Endothelial cell of umbilical vein (primary cell): ENCODE measurements around the gene THSD4. TPM values are rescaled to one million over a fixed set of nuclear protein-coding genes. Genes with fewer than 3 reads are reported as not detected.

Experiments
- BruUV-seq: library from RNA; stranded (reverse); fragments of 400-500 nt; replicated peaks from 2 replicates; lab custom pipeline; 2021; lab: Mats Ljungman, UMichigan
- CTCF ChIA-PET: fragments of 300-600, 350-600 bp; sonication (Branson Sonifier 250); formaldehyde crosslinking; loops from one replicate; lab custom pipeline; 2021; ENCODE audit warnings: antibody characterized with exemption, inconsistent platforms; lab: Charles Lee
- POLR2A ChIA-PET: fragments of 300-600, 350-600 bp; sonication (Branson Sonifier 250); formaldehyde crosslinking; loops from one replicate; lab custom pipeline; 2021; ENCODE audit warnings: antibody characterized with exemption, inconsistent platforms; lab: Charles Lee
- DNase-seq: peaks from one replicate; pipeline ENCODE4 v3.0.0-alpha.2; 2011; ENCODE audit warnings: low read depth, low spot score
- FAIRE-seq: peaks from 2 replicates; lab custom pipeline; 2011; peaks lifted over from hg19 to GRCh38; lab: Jason Lieb, UNC
- H2AFZ ChIP-seq: 2 replicates; pipeline ENCODE4 v1.6.0; 2012; ENCODE audit warnings: low read depth, low read length, control low read depth, inconsistent platforms
- H3K27ac ChIP-seq: 2 replicates; pipeline ENCODE4 v1.5.1; 2011; ENCODE audit warnings: low read depth, mild to moderate bottlenecking, control low read depth, low read length, moderate library complexity; ENCODE audit not compliant: insufficient read depth
- H3K27me3 ChIP-seq, 2 experiments: 2 replicates each; pipeline versions ENCODE4 v1.6.0 to v1.6.1; 2011; ENCODE audit warnings: low read length in 2 of 2, mixed read lengths in 1 of 2; ENCODE audit not compliant: control insufficient read depth in 2 of 2, insufficient read depth in 2 of 2
- H3K36me3 ChIP-seq, 2 experiments: 2 replicates in 1 of 2; 3 replicates in 1 of 2; pipeline ENCODE4 v1.5.1; 2011; ENCODE audit warnings: low read length in 2 of 2, mild to moderate bottlenecking in 1 of 2, moderate library complexity in 1 of 2; ENCODE audit not compliant: control insufficient read depth in 2 of 2, insufficient read depth in 2 of 2; ENCODE audit errors: extremely low read depth in 1 of 2
- H3K4me1 ChIP-seq: 3 replicates; pipeline ENCODE4 v1.5.1; 2011; ENCODE audit warnings: mild to moderate bottlenecking, low read length; ENCODE audit not compliant: control insufficient read depth, insufficient read depth; ENCODE audit errors: extremely low read depth
- H3K4me2 ChIP-seq: 2 replicates; pipeline ENCODE4 v1.6.1; 2011; ENCODE audit warnings: low read length, control low read depth, mixed read lengths; ENCODE audit not compliant: insufficient read depth
- H3K4me3 ChIP-seq, 3 experiments: fragments of 200-600 bp in 1 of 3; sonication (generic), shearing (Covaris generic) in 1 of 3; replicated peaks in 1 of 3; 2 replicates each; pipeline ENCODE4 v1.5.1; 2011 to 2016; ENCODE audit warnings: control low read depth in 3 of 3, low read length in 3 of 3, mild to moderate bottlenecking in 2 of 3, inconsistent platforms in 1 of 3, low read depth in 1 of 3, moderate library complexity in 1 of 3; ENCODE audit not compliant: insufficient read depth in 1 of 3
- H3K79me2 ChIP-seq: 2 replicates; pipeline ENCODE4 v1.6.0; 2012; ENCODE audit warnings: low read length, inconsistent platforms; ENCODE audit not compliant: control insufficient read depth, insufficient read depth
- H3K9ac ChIP-seq: replicated peaks from 2 replicates; pipeline ENCODE3; 2011; ENCODE audit warnings: low read length, control low read depth; ENCODE audit not compliant: insufficient read depth; ENCODE audit errors: extremely low read depth
- H3K9me1 ChIP-seq: replicated peaks from 3 replicates; pipeline ENCODE4 v1.6.0; 2011; ENCODE audit warnings: mild to moderate bottlenecking, low read length; ENCODE audit not compliant: control insufficient read depth, insufficient read depth; ENCODE audit errors: extremely low read depth
- H3K9me3 ChIP-seq: replicated peaks from 2 replicates; pipeline ENCODE4 v1.5.1; 2012; ENCODE audit warnings: low read length, inconsistent platforms; ENCODE audit not compliant: control insufficient read depth, insufficient read depth
- H4K20me1 ChIP-seq: replicated peaks from 2 replicates; pipeline ENCODE3; 2011; ENCODE audit warnings: mild to moderate bottlenecking, low read length; ENCODE audit not compliant: control insufficient read depth, insufficient read depth; ENCODE audit errors: extremely low read depth
- EZH2 ChIP-seq: IDR thresholded peaks from 2 replicates; pipeline ENCODE4 v1.6.1; 2012; ENCODE audit warnings: borderline replicate concordance, low read depth, mild to moderate bottlenecking, moderate library complexity, low read length, inconsistent platforms; ENCODE audit not compliant: severe bottlenecking
- FOS ChIP-seq: IDR thresholded peaks from 2 replicates; pipeline ENCODE4 v1.6.1; 2011; ENCODE audit warnings: mild to moderate bottlenecking, low read length, moderate library complexity, borderline replicate concordance; ENCODE audit not compliant: insufficient read depth
- GATA2 ChIP-seq: IDR thresholded peaks from 2 replicates; pipeline ENCODE4 v1.7.0; 2011; ENCODE audit warnings: low read depth, mild to moderate bottlenecking, moderate library complexity, mixed read lengths, low read length; ENCODE audit not compliant: insufficient read length, insufficient read depth
- JUN ChIP-seq: IDR thresholded peaks from 2 replicates; pipeline ENCODE4 v1.6.1; 2011; ENCODE audit warnings: borderline replicate concordance, low read depth; ENCODE audit not compliant: insufficient read length, insufficient read depth
- MYC ChIP-seq: IDR thresholded peaks from one replicate; pipeline ENCODE4 v1.6.1; 2011; ENCODE audit warnings: mild to moderate bottlenecking, low read depth, low read length
- POLR2A ChIP-seq: IDR thresholded peaks from 2 replicates; pipeline ENCODE4 v1.6.1; 2012; ENCODE audit warnings: low read depth, mild to moderate bottlenecking, control low read depth, low read length
- POLR2AphosphoS5 ChIP-seq: IDR thresholded peaks from 2 replicates; pipeline ENCODE4 v1.6.1; 2012; ENCODE audit warnings: low read depth, mild to moderate bottlenecking, control low read depth, low read length, moderate library complexity; ENCODE audit not compliant: insufficient read depth
- dilution Hi-C: fragments of 300-500 bp; cut with MboI; formaldehyde crosslinking; loops from one replicate; pipeline ENCODE4 v1.15.0; 2019; ENCODE audit warnings: low sequenced_read_pairs; ENCODE audit not compliant: extremely low pct_ligation_motif_present
- intact Hi-C: fragments of 100-400 bp; cut with micrococcal nuclease; formaldehyde crosslinking; loops from one replicate; pipeline ENCODE4 v1.10.0; 2022
- polyA plus RNA-seq, 4 experiments: library from polyadenylated mRNA; depleted of rRNA in 3 of 4; stranded (reverse) in 3 of 4; unstranded in 1 of 4; fragments of >200 nt; gene quantifications; 2 replicates each; pipeline versions ENCODE4 v1.2.1 to v1.2.3, GENCODE V29; 2011 to 2012; ENCODE audit warnings: missing spikeins in 1 of 4
- total RNA-seq: library from RNA; stranded (reverse); gene quantifications from 2 replicates; pipeline ENCODE4 v1.2.3, GENCODE V29; 2021
- TF ChIP-seq, protein P1 (sequence below), 2 donors: IDR thresholded peaks; 1 replicate in 1 of 2; 2 replicates in 1 of 2; pipeline ENCODE4 v1.5.1; 2011; ENCODE audit warnings: low read length in 2 of 2, mild to moderate bottlenecking in 2 of 2, moderate library complexity in 2 of 2, control low read depth in 1 of 2, inconsistent platforms in 1 of 2, low read depth in 1 of 2; ENCODE audit not compliant: insufficient read depth in 1 of 2; ENCODE audit errors: extremely low read depth in 1 of 2
- TF ChIP-seq, protein P2 (sequence below): IDR thresholded peaks from 2 replicates; pipeline ENCODE4 v1.6.1; 2011; ENCODE audit not compliant: insufficient read depth, insufficient read length

THSD4 gene
- total and polyA plus RNA-seq, 2 donors (not counting 3 experiments of a cell fraction or from before 2014, with no cell fraction given) = 9.9 to 25.4 TPM

DNA sequence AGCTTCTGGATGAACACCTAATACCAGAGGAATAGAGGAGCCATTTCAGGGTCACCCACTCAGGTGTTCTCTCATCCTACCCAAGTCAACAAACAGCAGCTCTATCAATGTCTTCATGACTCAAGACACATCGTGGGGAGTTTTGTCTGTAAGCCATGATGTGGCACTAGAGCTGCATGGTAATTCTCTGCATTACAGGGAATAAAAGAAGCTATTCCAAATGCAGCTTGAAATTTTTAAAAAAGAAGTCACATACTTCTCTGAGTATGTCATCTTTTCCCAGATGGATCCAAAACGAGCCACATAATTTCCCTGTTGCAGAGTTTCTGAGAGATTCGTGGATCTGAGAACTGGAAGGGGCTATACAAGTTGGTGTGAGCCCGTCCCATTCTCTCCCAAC is 6.1 kb upstream of the THSD4 start:
- H4K20me1 ChIP-seq = no peaks in the 10 kb centered on the region
- intact Hi-C loops = no loop called here
- DNase-seq = no peak

More for the DNA sequence above, 6.1 kb upstream of the THSD4 start:
- Histone ChIP-seq H3K9me3 (no peaks in the 10 kb centered on the region), H3K27me3 (no peaks in the 10 kb centered on the region), H3K9me1 (no peaks in the 10 kb centered on the region), H3K9ac (no peak overlapping the region), H2AFZ (no peak overlapping the region), H3K4me1 (no peaks in the 10 kb centered on the region), H3K4me3 (no peak overlapping the region), H3K4me2 (no peak overlapping the region), H3K36me3 (no peaks in the 10 kb centered on the region), H3K79me2 (no peaks in the 10 kb centered on the region), H3K27ac (no peak overlapping the region)
- dilution Hi-C loops = no loop called here
- TF ChIP-seq POLR2AphosphoS5 (no peak), FOS (no peak), JUN (no peak), MYC (no peak), GATA2 (no peak), EZH2 (no peak), POLR2A (no peak)
- TF ChIP-seq, protein P1, sequence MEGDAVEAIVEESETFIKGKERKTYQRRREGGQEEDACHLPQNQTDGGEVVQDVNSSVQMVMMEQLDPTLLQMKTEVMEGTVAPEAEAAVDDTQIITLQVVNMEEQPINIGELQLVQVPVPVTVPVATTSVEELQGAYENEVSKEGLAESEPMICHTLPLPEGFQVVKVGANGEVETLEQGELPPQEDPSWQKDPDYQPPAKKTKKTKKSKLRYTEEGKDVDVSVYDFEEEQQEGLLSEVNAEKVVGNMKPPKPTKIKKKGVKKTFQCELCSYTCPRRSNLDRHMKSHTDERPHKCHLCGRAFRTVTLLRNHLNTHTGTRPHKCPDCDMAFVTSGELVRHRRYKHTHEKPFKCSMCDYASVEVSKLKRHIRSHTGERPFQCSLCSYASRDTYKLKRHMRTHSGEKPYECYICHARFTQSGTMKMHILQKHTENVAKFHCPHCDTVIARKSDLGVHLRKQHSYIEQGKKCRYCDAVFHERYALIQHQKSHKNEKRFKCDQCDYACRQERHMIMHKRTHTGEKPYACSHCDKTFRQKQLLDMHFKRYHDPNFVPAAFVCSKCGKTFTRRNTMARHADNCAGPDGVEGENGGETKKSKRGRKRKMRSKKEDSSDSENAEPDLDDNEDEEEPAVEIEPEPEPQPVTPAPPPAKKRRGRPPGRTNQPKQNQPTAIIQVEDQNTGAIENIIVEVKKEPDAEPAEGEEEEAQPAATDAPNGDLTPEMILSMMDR (IDR thresholded peaks at IDR 0.05; ENCODE audit: extremely low read depth in 1 of 2, insufficient read depth in 1 of 2, low read depth in 1 of 2, low read length in 2 of 2) = no peak
- TF ChIP-seq, protein P2, sequence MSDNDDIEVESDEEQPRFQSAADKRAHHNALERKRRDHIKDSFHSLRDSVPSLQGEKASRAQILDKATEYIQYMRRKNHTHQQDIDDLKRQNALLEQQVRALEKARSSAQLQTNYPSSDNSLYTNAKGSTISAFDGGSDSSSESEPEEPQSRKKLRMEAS = no peak
- no TSS peak for BruUV-seq
- ChIA-PET CTCF (interaction anchor here (0.5 to 2.8 kb wide), 18 partner anchors 12 to 691 kb away, joined by 3 to 54 read pairs (median 4); no protein-coding TSS in a partner anchor), POLR2A (no interaction called here)
- FAIRE-seq = no peak
